HG03575 (cell line): ENCODE results near the gene PCDHGA6.
"Not testable (repeated sequence)": the region's sequence is repeated elsewhere in the genome, so short reads cannot be mapped to it uniquely, and the experiment has no call there.

Experiments
- ATAC-seq: cut with Tn5 transposase; IDR thresholded peaks from one replicate; pipeline ENCODE4 v1.9.1; 2021; ENCODE audit not compliant: unreplicated experiment, insufficient number of reproducible peaks, low FRiP score; ENCODE audit errors: extremely low read depth

PCDHGA6 gene

DNA sequence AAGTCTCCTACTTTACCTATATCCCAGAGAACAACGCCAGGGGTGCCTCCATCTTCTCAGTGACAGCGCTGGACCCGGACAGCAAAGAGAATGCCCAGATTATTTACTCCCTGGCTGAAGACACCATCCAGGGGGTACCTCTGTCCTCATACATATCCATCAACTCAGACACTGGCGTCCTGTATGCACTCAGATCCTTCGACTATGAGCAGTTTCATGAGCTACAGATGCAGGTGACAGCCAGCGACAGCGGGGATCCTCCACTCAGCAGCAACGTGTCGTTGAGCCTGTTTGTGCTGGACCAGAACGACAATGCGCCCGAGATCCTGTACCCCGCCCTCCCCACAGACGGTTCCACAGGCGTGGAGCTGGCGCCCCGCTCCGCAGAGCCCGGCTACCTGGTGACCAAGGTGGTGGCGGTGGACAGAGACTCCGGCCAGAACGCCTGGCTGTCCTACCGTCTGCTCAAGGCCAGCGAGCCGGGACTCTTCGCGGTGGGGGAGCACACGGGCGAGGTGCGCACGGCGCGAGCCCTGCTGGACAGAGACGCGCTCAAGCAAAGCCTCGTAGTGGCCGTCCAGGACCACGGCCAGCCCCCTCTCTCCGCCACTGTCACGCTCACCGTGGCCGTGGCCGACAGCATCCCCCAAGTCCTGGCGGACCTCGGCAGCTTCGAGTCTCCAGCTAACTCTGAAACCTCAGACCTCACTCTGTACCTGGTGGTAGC lies 41.0 kb downstream of the PCDHGA6 start:
- not testable (repeated sequence) for ATAC-seq

DNA sequence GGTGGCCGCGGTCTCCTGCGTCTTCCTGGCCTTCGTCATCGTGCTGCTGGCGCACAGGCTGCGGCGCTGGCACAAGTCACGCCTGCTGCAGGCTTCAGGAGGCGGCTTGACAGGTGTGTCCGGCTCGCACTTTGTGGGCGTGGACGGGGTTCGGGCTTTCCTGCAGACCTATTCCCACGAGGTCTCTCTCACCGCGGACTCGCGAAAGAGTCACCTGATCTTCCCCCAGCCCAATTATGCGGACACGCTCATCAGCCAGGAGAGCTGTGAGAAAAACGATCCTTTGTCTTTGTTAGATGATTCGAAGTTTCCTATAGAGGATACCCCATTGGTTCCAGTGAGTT lies 41.6 kb downstream of the PCDHGA6 start:
- ATAC-seq = not testable (repeated sequence)

DNA sequence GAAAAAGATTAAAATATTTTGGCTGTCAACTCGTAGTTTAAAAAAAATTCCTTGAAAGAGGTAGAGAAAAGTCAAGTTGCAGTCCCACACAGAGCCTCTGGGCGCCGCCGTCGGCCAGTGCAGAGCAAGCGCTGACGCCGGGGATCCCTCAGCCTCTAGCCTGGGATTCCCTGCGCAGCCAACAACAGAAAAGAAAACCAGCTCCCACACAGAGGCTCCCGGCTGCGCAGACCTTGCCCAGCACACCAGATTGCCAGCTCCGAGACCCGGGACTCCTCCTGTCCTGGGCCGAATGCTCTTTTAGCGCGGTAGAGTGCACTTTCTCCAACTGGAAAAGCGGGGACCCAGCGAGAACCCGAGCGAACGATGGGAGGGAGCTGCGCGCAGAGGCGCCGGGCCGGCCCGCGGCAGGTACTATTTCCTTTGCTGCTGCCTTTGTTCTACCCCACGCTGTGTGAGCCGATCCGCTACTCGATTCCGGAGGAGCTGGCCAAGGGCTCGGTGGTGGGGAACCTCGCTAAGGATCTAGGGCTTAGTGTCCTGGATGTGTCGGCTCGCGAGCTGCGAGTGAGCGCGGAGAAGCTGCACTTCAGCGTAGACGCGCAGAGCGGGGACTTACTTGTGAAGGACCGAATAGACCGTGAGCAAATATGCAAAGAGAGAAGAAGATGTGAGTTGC lies 43.9 kb downstream of the PCDHGA6 start, which contains the start of gene PCDHGB7:
Gene PCDHGB7 (plus strand): TSS at position 184 of the 679 bp plus-strand sequence. CDS start 183 bp downstream, at position 367.
- not testable (repeated sequence) for ATAC-seq

- ATAC-seq = no peak
Observed at GRCh38 chr5:141419074-141419880, 45.6 kb downstream of the PCDHGA6 start.

DNA sequence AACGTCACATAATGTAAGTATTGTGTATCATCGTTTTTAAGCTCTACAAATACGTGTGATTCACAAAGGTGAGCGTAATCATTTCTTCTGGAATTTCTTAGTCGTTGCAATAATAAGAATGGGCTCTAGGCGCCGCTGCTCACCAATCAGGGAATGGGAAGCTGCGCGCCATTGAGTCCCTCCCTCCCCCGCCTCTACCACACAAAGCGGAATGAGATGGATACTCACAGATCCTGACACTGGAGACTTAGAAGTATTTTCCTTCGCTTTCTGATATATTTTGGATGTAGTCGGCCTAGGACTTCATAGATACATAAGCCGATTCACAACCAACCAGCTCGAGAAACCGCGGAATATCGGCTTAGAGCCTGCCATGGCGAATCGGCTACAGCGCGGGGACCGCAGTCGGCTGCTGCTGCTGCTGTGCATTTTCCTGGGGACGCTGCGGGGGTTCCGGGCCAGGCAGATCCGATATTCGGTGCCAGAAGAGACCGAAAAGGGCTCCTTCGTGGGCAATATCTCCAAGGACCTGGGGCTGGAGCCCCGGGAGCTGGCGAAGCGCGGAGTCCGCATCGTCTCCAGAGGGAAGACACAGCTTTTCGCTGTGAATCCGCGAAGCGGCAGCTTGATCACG lies 47.3 kb downstream of the PCDHGA6 start, which contains the start of gene PCDHGA11:
Gene PCDHGA11 (plus strand): TSS at position 197 of the 634 bp plus-strand sequence. CDS start 177 bp downstream, at position 374.
- no peak for ATAC-seq

DNA sequence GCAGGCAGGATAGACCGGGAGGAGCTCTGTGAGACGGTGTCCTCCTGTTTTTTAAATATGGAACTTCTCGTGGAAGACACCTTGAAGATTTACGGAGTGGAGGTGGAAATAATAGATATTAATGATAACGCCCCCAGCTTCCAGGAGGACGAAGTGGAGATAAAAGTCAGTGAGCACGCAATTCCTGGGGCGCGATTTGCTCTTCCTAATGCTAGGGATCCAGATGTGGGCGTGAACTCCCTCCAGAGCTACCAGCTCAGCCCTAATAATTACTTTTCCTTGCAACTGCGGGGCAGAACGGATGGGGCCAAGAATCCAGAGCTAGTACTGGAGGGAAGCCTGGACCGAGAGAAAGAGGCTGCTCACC lies 47.8 kb downstream of the PCDHGA6 start:
- ATAC-seq = no peak

- no peak for ATAC-seq
Observed at GRCh38 chr5:141422742-141423291, 49.1 kb downstream of the PCDHGA6 start.

- ATAC-seq = no peak
Observed at GRCh38 chr5:141427783-141428426, 54.2 kb downstream of the PCDHGA6 start.
